SKM-1 (cell line): ENCODE data around the gene HENMT1.
"Not testable (repeated sequence)": the region's sequence is repeated elsewhere in the genome, so short reads cannot be mapped to it uniquely, and the experiment has no call there.

Experiments used
- DNase-seq: peaks from one replicate; lab custom pipeline; 2025; ENCODE audit not compliant: unreplicated experiment; lab: John Stamatoyannopoulos, UW

Gene HENMT1

GRCh38 chr1:108671143-108671542, 10.2 kb upstream of the HENMT1 start:
- DNase-seq: no peak

- DNase-seq: no peak
These were observed 9.4 kb upstream of the HENMT1 start for GRCh38 chr1:108670131-108670773.

GRCh38 chr1:108669679-108670078, 8.8 kb upstream of the HENMT1 start:
- no peak for DNase-seq

GRCh38 chr1:108668777-108669176, 7.9 kb upstream of the HENMT1 start:
- no peak for DNase-seq

- not testable (repeated sequence) for DNase-seq
These were observed 6.5 kb upstream of the HENMT1 start for GRCh38 chr1:108667422-108667821.

GRCh38 chr1:108665771-108666170, 4.9 kb upstream of the HENMT1 start:
- DNase-seq: no peak

- no peak for DNase-seq
These were observed 4.2 kb upstream of the HENMT1 start for GRCh38 chr1:108665067-108665466.

GRCh38 chr1:108664481-108664880, 3.6 kb upstream of the HENMT1 start:
- no peak for DNase-seq

- no peak for DNase-seq
These were observed 2.2 kb upstream of the HENMT1 start for GRCh38 chr1:108663074-108663473.

- DNase-seq: no peak
These were observed 3.4 kb downstream of the HENMT1 start for GRCh38 chr1:108657356-108658080.

- DNase-seq: no peak
These were observed 7.3 kb downstream of the HENMT1 start for GRCh38 chr1:108653431-108654105.

GRCh38 chr1:108646648-108647269, 14.1 kb downstream of the HENMT1 start:
- peak; percentile 99 for DNase-seq

GRCh38 chr1:108646265-108646647, 14.6 kb downstream of the HENMT1 start:
- no peak for DNase-seq

GRCh38 chr1:108645564-108646184, 15.2 kb downstream of the HENMT1 start:
- DNase-seq: no peak

GRCh38 chr1:108644984-108645383, 15.9 kb downstream of the HENMT1 start:
- no peak for DNase-seq

GRCh38 chr1:108643492-108644335, 17.2 kb downstream of the HENMT1 start:
- peak; percentile 48 for DNase-seq

GRCh38 chr1:108640863-108641262, 20.0 kb downstream of the HENMT1 start:
- not testable (repeated sequence) for DNase-seq

GRCh38 chr1:108639899-108640560, 20.9 kb downstream of the HENMT1 start:
- DNase-seq: no peak

GRCh38 chr1:108636876-108637275, 24.0 kb downstream of the HENMT1 start:
- no peak for DNase-seq

- DNase-seq: no peak
These were observed 26.4 kb downstream of the HENMT1 start for GRCh38 chr1:108634521-108634920.
